HG02973 (cell line): Measurements from ENCODE around the gene KCNE1.
"Not testable (repeated sequence)": the region's sequence is repeated elsewhere in the genome, so short reads cannot be mapped to it uniquely, and the experiment has no call there.

Experiments used
- ATAC-seq: cut with Tn5 transposase; IDR thresholded peaks from one replicate; pipeline ENCODE4 v1.9.1; 2021; ENCODE audit warnings: moderate library complexity; ENCODE audit not compliant: unreplicated experiment

KCNE1 gene

GRCh38 chr21:34428441-34428840 is 83.6 kb downstream of the KCNE1 start:
- not testable (repeated sequence) for ATAC-seq

GRCh38 chr21:34427339-34427738 is 84.7 kb downstream of the KCNE1 start:
- ATAC-seq, result not testable (repeated sequence)

DNA sequence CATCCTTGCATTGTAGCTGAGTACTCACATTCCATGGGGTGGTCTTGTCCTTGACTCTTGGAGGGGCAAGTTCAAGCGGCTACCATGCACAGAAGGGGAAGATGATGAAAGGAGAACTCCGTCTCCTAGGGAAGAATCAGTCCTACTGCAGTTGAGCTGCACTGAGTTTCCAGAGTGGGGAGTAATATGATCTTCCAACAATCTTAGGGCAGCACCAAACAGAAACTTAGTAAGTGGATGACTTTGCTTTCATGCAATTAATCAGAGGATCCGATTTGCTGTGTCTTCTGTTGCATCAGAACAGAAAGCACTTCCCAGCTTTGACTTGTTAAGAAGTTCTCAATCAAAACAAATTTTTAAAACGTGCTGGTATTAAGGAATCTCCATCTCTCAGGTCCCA is 88.2 kb downstream of the KCNE1 start, which contains the start of gene SMIM34:
Gene SMIM34 (minus strand): TSS at position 147 of the 400 bp plus-strand sequence. CDS start 112 bp downstream, at position 35.
- not testable (repeated sequence) for ATAC-seq

- not testable (repeated sequence) for ATAC-seq
These were observed 94.4 kb downstream of the KCNE1 start for GRCh38 chr21:34417448-34418077.

DNA sequence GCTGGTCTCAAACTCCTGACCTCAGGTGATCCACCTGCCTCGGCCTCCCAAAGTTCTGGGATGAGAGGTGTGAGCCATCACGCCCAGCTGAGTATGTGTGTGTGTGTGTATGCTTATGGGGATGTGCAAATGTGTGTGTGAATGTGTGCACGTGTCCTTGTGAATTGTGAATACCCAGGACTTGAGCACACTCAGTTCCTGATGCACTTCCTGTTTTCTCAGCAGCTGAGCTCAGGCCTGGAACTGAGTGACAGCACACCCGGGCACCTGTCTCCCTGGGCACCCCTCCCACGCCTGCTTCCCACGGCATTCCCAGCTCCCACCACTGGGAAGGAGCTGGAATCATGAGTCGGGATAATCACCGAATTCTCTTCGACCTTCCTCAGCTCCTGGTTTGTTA is 104.7 kb downstream of the KCNE1 start:
- ATAC-seq, result not testable (repeated sequence)

GRCh38 chr21:34406676-34407075 is 105.3 kb downstream of the KCNE1 start:
- not testable (repeated sequence) for ATAC-seq

DNA sequence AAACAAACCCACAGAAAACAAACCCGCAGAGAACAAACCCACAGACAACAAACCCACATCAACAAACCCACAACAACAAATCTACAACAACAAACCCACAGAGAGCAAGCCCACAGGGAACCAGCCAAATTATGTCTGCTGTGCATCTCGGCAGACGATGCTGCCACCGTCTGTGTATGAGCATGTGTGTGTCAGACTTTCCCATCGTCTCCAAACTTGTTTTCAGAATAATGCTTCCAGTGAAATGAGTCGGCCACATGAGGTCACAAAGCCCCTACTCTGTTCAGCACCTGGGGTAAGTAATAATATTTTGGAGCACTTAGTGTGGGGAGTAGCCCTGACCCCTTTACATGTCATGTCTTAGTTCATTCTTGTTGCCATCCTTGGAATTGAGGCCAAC is 105.9 kb downstream of the KCNE1 start:
- ATAC-seq, result not testable (repeated sequence)

GRCh38 chr21:34405686-34406085 is 106.3 kb downstream of the KCNE1 start:
- ATAC-seq, result not testable (repeated sequence)

DNA sequence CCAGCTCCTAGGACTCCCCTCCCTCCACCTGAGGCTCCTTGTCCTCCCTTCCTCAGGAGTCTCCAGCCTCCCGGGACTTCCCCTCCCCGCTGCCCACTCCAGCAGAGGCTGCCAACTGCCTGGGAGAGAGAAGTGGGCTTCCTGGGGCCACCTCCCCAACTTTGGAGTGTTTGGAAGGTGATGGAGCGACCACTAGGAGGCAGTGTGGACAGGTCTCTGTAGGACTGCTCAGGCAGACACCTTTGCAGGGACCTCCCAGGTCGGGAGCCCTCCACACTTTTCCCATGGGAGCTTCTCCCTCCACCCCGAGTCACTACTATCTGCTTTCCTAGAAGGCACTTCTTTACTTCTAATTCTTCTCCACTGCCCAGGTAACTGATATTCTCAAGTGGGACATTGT is 107.3 kb downstream of the KCNE1 start:
- ATAC-seq, result not testable (repeated sequence)

GRCh38 chr21:34400522-34400921 is 111.5 kb downstream of the KCNE1 start:
- not testable (repeated sequence) for ATAC-seq
